ENCODE data around the gene LILRB5. TPM values are rescaled to one million over a fixed set of nuclear protein-coding genes. Genes with fewer than 3 reads are reported as not detected.
"Not testable (repeated sequence)": the region's sequence is repeated elsewhere in the genome, so short reads cannot be mapped to it uniquely, and the experiment has no call there.

Gene LILRB5
- polyA plus RNA-seq, 1 experiment, result not detected

GRCh38 chr19:54275951-54276350, 18.9 kb upstream of the LILRB5 start:
- H3K4me3 ChIP-seq (ENCODE audit: low read depth, low read length), result no peak overlapping the region
- CTCF ChIA-PET, result interaction anchor here (2.1 kb wide), 1 partner anchor 11 kb away, joined by 5 read pairs; no protein-coding TSS in a partner anchor
- H3K27me3 ChIP-seq (ENCODE audit: control insufficient read depth, insufficient read depth, low read length), result no peaks in the 10 kb centered on the region

GRCh38 chr19:54274516-54274915, 17.4 kb upstream of the LILRB5 start:
- H3K27me3 ChIP-seq (ENCODE audit: control insufficient read depth, insufficient read depth, low read length); H3K4me3 ChIP-seq (ENCODE audit: low read depth, low read length); POLR2A ChIA-PET; H3K36me3 ChIP-seq (ENCODE audit: control insufficient read depth, insufficient read depth, low read length); DNase-seq (ENCODE audit: low read depth): not testable (repeated sequence)
- CTCF ChIA-PET, result interaction anchor here (2.1 kb wide), 1 partner anchor 10 kb away, joined by 5 read pairs; no protein-coding TSS in a partner anchor

More at GRCh38 chr19:54275951-54276350, 18.9 kb upstream of the LILRB5 start:
- TF ChIP-seq, protein P1, sequence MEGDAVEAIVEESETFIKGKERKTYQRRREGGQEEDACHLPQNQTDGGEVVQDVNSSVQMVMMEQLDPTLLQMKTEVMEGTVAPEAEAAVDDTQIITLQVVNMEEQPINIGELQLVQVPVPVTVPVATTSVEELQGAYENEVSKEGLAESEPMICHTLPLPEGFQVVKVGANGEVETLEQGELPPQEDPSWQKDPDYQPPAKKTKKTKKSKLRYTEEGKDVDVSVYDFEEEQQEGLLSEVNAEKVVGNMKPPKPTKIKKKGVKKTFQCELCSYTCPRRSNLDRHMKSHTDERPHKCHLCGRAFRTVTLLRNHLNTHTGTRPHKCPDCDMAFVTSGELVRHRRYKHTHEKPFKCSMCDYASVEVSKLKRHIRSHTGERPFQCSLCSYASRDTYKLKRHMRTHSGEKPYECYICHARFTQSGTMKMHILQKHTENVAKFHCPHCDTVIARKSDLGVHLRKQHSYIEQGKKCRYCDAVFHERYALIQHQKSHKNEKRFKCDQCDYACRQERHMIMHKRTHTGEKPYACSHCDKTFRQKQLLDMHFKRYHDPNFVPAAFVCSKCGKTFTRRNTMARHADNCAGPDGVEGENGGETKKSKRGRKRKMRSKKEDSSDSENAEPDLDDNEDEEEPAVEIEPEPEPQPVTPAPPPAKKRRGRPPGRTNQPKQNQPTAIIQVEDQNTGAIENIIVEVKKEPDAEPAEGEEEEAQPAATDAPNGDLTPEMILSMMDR (IDR thresholded peaks at IDR 0.05; ENCODE audit: insufficient read depth, low read depth, low read length), result no peak
- DNase-seq (ENCODE audit: low read depth), result no peak
- POLR2A ChIA-PET, result no interaction called here
- H3K36me3 ChIP-seq (ENCODE audit: control insufficient read depth, insufficient read depth, low read length), result no peaks in the 10 kb centered on the region

- DNase-seq (ENCODE audit: low read depth), result no peak
- ChIA-PET CTCF (interaction anchor here (2.1 kb wide), 1 partner anchor 9 kb away, joined by 5 read pairs; no protein-coding TSS in a partner anchor), POLR2A (no interaction called here)
- no peaks in the 10 kb centered on the region for H3K27me3 ChIP-seq (ENCODE audit: control insufficient read depth, insufficient read depth, low read length)
- H3K4me3 ChIP-seq (ENCODE audit: low read depth, low read length), result no peak overlapping the region
- TF ChIP-seq, protein P1 (IDR thresholded peaks at IDR 0.05; ENCODE audit: insufficient read depth, low read depth, low read length), result no peak
- H3K36me3 ChIP-seq (ENCODE audit: control insufficient read depth, insufficient read depth, low read length), result no peaks in the 10 kb centered on the region
These were observed 16.7 kb upstream of the LILRB5 start for GRCh38 chr19:54273821-54274220.

GRCh38 chr19:54272181-54272580, 15.1 kb upstream of the LILRB5 start:
- POLR2A ChIA-PET; H3K27me3 ChIP-seq (ENCODE audit: control insufficient read depth, insufficient read depth, low read length); CTCF ChIA-PET: not testable (repeated sequence)

GRCh38 chr19:54271587-54271986, 14.5 kb upstream of the LILRB5 start:
- DNase-seq (ENCODE audit: low read depth); H3K27me3 ChIP-seq (ENCODE audit: control insufficient read depth, insufficient read depth, low read length); POLR2A ChIA-PET; CTCF ChIA-PET; H3K36me3 ChIP-seq (ENCODE audit: control insufficient read depth, insufficient read depth, low read length); H3K4me3 ChIP-seq (ENCODE audit: low read depth, low read length): not testable (repeated sequence)

More at GRCh38 chr19:54272181-54272580, 15.1 kb upstream of the LILRB5 start:
- not testable (repeated sequence) for DNase-seq (ENCODE audit: low read depth); H3K4me3 ChIP-seq (ENCODE audit: low read depth, low read length); H3K36me3 ChIP-seq (ENCODE audit: control insufficient read depth, insufficient read depth, low read length)

DNA sequence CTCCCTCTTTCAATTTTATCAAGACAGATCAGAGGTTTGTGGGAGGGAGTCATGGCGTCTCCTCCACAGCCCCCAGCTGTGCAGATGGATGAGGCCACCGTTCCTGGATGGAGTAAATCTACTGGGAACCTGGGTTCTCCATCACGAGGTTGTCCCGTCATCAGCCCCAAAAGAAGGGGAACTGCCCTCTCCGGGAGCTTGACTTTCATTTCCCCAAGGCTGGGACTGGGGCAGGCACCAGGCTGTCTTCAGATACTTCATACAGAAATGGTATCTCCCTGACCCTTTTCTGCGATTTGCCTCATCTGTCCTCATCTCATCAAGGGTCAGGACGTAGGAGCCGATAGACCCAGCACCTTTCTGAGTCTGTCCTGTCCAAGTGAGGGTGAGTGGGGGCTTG, 14.0 kb upstream of the LILRB5 start:
- ChIA-PET CTCF (no interaction called here), POLR2A (no interaction called here)
- no peaks in the 10 kb centered on the region for H3K36me3 ChIP-seq (ENCODE audit: control insufficient read depth, insufficient read depth, low read length)
- no peak for DNase-seq (ENCODE audit: low read depth)
- H3K4me3 ChIP-seq (ENCODE audit: low read depth, low read length), result no peak overlapping the region
- TF ChIP-seq, protein P1 (IDR thresholded peaks at IDR 0.05; ENCODE audit: insufficient read depth, low read depth, low read length), result no peak
- no peaks in the 10 kb centered on the region for H3K27me3 ChIP-seq (ENCODE audit: control insufficient read depth, insufficient read depth, low read length)

DNA sequence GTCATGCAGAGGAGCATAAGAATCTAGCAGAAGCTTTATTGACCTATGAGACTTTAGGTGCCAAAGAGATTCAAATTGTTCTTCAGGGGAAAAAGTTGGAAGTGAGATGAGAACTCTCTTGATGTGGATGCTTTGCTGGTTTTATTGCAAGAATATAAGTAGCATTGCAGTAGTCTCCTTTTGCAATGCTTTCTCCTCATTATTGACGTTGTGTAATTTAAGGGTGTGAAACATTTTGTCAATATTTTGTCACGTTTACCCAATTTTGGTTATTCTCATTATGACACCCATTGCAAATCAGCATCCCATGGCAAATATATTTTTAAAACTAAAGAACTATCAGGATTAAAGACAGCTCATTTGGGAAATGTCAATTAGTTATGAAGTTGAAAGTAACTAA, 11.9 kb upstream of the LILRB5 start:
- Histone ChIP-seq H3K36me3 (ENCODE audit: control insufficient read depth, insufficient read depth, low read length) (no peaks in the 10 kb centered on the region), H3K27me3 (ENCODE audit: control insufficient read depth, insufficient read depth, low read length) (no peaks in the 10 kb centered on the region), H3K4me3 (ENCODE audit: low read depth, low read length) (no peak overlapping the region)
- no peak for DNase-seq (ENCODE audit: low read depth)
- CTCF ChIA-PET, result no interaction called here
- POLR2A ChIA-PET, result no interaction called here
- TF ChIP-seq, protein P1 (IDR thresholded peaks at IDR 0.05; ENCODE audit: insufficient read depth, low read depth, low read length), result no peak
